ENCODE data around the gene CHAC1. TPM values are rescaled to one million over a fixed set of nuclear protein-coding genes. Genes with fewer than 3 reads are reported as not detected.

CHAC1 gene
- total RNA-seq, 2 donors from 2014 or later: 0.18 to 2.7 TPM

GRCh38 chr15:40955141-40955903, 2.1 kb downstream of the CHAC1 start:
- WGBS: 88% methylated on average over 13 of the region's 20 CpGs
- Histone ChIP-seq H3K4me3 (no peak overlapping the region), H3K27me3 (replicated peaks; ENCODE audit: insufficient read depth) (no peaks in the 10 kb centered on the region), H3K36me3 (no peaks in the 10 kb centered on the region), H3K9me3 (no peaks in the 10 kb centered on the region), H3K27ac (no peak overlapping the region), H3K4me1 (replicated peaks) (peaks cover 5% of the 10 kb centered on the region)
- intact Hi-C loops (cut with DNase I): no loop called here
- no peak for DNase-seq (ENCODE audit: low spot score)
- no peak for TF ChIP-seq POLR2AphosphoS5 (IDR thresholded peaks at IDR 0.05)
- TF ChIP-seq POLR2A (IDR thresholded peaks at IDR 0.05): no peak
- no peak for TF ChIP-seq CTCF (IDR thresholded peaks at IDR 0.05)

GRCh38 chr15:40955930-40956540, 2.8 kb downstream of the CHAC1 start:
- peak; percentile 40 for DNase-seq (ENCODE audit: low spot score)
- peaks cover 5% of the 10 kb centered on the region for H3K4me1 ChIP-seq (replicated peaks)
- peak overlapping the region in 1 of 2 donors; percentile 10 for H3K27ac ChIP-seq
- intact Hi-C loops (cut with DNase I): no loop called here
- H3K27me3 ChIP-seq (replicated peaks; ENCODE audit: insufficient read depth): no peaks in the 10 kb centered on the region
- WGBS: 64% methylated on average over 3 of the region's 3 CpGs
- TF ChIP-seq POLR2A (IDR thresholded peaks at IDR 0.05) (no peak), CTCF (IDR thresholded peaks at IDR 0.05) (no peak), POLR2AphosphoS5 (IDR thresholded peaks at IDR 0.05) (no peak)
- no peak overlapping the region for H3K4me3 ChIP-seq
- no peaks in the 10 kb centered on the region for H3K36me3 ChIP-seq
- no peaks in the 10 kb centered on the region for H3K9me3 ChIP-seq

- WGBS: 84% methylated on average over 2 of the region's 3 CpGs
- Histone ChIP-seq H3K27ac (peak overlapping the region in 1 of 2 donors; percentile 51), H3K9me3 (no peaks in the 10 kb centered on the region), H3K4me1 (replicated peaks) (peaks cover 5% of the 10 kb centered on the region), H3K4me3 (no peak overlapping the region), H3K36me3 (no peaks in the 10 kb centered on the region), H3K27me3 (replicated peaks; ENCODE audit: insufficient read depth) (no peaks in the 10 kb centered on the region)
- DNase-seq (ENCODE audit: low spot score): no peak
- TF ChIP-seq POLR2A (IDR thresholded peaks at IDR 0.05) (no peak), POLR2AphosphoS5 (IDR thresholded peaks at IDR 0.05) (no peak), CTCF (IDR thresholded peaks at IDR 0.05) (no peak)
- intact Hi-C loops (cut with DNase I): no loop called here
Observed at GRCh38 chr15:40956541-40956982, 3.3 kb downstream of the CHAC1 start.

- H3K27ac ChIP-seq: peak overlapping the region; percentile 3 to 51
- no peak for TF ChIP-seq CTCF (IDR thresholded peaks at IDR 0.05)
- TF ChIP-seq POLR2AphosphoS5 (IDR thresholded peaks at IDR 0.05): no peak
- no peak for TF ChIP-seq POLR2A (IDR thresholded peaks at IDR 0.05)
Observed at GRCh38 chr15:40957041-40957555, 3.8 kb downstream of the CHAC1 start.

More at GRCh38 chr15:40957041-40957555, 3.8 kb downstream of the CHAC1 start:
- Histone ChIP-seq H3K4me1 (replicated peaks) (peaks cover 5% of the 10 kb centered on the region), H3K36me3 (no peaks in the 10 kb centered on the region), H3K9me3 (no peaks in the 10 kb centered on the region), H3K27me3 (replicated peaks; ENCODE audit: insufficient read depth) (no peaks in the 10 kb centered on the region), H3K4me3 (no peak overlapping the region)
- intact Hi-C loops (cut with DNase I): no loop called here
- 86% methylated on average over 4 of the region's 4 CpGs for WGBS
- no peak for DNase-seq (ENCODE audit: low spot score)
